DND-41 (cell line): Measurements from ENCODE around the gene CLDN11.

Experiments used
- CTCF ChIP-seq: IDR thresholded peaks from 2 replicates; pipeline ENCODE4 v1.5.1; 2012; ENCODE audit warnings: borderline replicate concordance, low read length, moderate library complexity, mild to moderate bottlenecking; ENCODE audit not compliant: poor library complexity, severe bottlenecking; ENCODE audit errors: extremely low read depth
- EZH2 ChIP-seq: IDR thresholded peaks from 3 replicates; pipeline ENCODE4 v1.6.1; 2012; ENCODE audit warnings: borderline replicate concordance, low read depth, mild to moderate bottlenecking, moderate library complexity, low read length, inconsistent platforms; ENCODE audit not compliant: severe bottlenecking

DNA sequence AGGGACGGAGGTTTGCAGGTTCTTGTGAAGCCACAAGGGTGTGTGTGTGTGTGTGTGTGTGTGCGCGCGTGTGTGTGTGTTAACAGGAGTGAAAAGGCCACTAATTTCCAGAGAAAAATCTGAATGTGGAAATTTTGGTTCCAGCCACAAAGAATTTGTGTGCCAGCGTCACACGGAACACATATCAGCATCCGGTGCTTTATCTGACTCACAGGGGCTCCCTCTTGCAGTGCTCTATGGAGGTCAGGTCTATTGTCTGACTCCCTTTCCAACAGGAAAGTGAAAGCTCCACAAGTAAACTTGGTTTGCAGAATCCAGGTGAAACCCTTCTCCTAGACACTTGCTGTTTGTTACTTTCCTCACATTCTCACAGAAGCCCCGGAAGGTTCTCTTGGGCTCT, 6.2 kb downstream of the CLDN11 start:
- TF ChIP-seq CTCF (no peak), EZH2 (no peak)
